CD14-positive monocyte (primary cell): Measurements from ENCODE around the gene SH3PXD2A. TPM values are rescaled to one million over a fixed set of nuclear protein-coding genes. Genes with fewer than 3 reads are reported as not detected.

ENCODE experiments used
- DNase-seq, 3 donors: peaks; one replicate each; pipeline ENCODE4 v3.0.0-alpha.2; 2011 to 2022
- H2AFZ ChIP-seq: 2 replicates; pipeline ENCODE4 v1.6.0; 2012; ENCODE audit warnings: mild to moderate bottlenecking, low read depth, low read length, inconsistent platforms; ENCODE audit not compliant: insufficient read depth, poor library complexity, severe bottlenecking
- H3K27ac ChIP-seq, 2 donors: 1 replicate in 1 of 2; 2 replicates in 1 of 2; pipeline ENCODE4 v1.5.1; 2012 to 2013; ENCODE audit warnings: low read length in 2 of 2, control low read depth in 1 of 2, inconsistent platforms in 1 of 2, low read depth in 1 of 2, mild to moderate bottlenecking in 1 of 2
- H3K27me3 ChIP-seq, 2 donors: one replicate each; pipeline versions ENCODE4 v1.6.0 to v1.6.1; 2011 to 2013; ENCODE audit warnings: low read length in 2 of 2; ENCODE audit not compliant: control insufficient read depth in 2 of 2, insufficient read depth in 2 of 2
- H3K36me3 ChIP-seq, 2 donors: replicated peaks in 1 of 2; 1 replicate in 1 of 2; 2 replicates in 1 of 2; pipeline versions ENCODE4 v1.5.1 to v1.6.1; 2012 to 2013; ENCODE audit warnings: low read length in 2 of 2, control low read depth in 1 of 2, inconsistent platforms in 1 of 2, mild to moderate bottlenecking in 1 of 2; ENCODE audit not compliant: insufficient read depth in 2 of 2, control insufficient read depth in 1 of 2
- H3K4me1 ChIP-seq, 2 donors: 1 replicate in 1 of 2; 2 replicates in 1 of 2; pipeline versions ENCODE4 v1.5.1 to v1.6.1; 2012 to 2013; ENCODE audit warnings: low read length in 2 of 2, control low read depth in 1 of 2, inconsistent platforms in 1 of 2, mild to moderate bottlenecking in 1 of 2, moderate library complexity in 1 of 2; ENCODE audit not compliant: insufficient read depth in 2 of 2, control insufficient read depth in 1 of 2
- H3K4me2 ChIP-seq: replicated peaks from 2 replicates; pipeline ENCODE3; 2012; ENCODE audit warnings: low read length, moderate library complexity, mild to moderate bottlenecking; ENCODE audit not compliant: poor library complexity, severe bottlenecking; ENCODE audit errors: extremely low read depth
- H3K4me3 ChIP-seq, 3 experiments: fragments of 200-600 bp in 1 of 3; sonication (generic) in 1 of 3; replicated peaks in 1 of 3; 1 replicate in 2 of 3; 2 replicates in 1 of 3; pipeline ENCODE4 v1.5.1; 2011 to 2013; ENCODE audit warnings: low read length in 3 of 3, mild to moderate bottlenecking in 3 of 3, control low read depth in 2 of 3, low read depth in 2 of 3, inconsistent platforms in 1 of 3, moderate library complexity in 1 of 3
- H3K79me2 ChIP-seq: 2 replicates; pipeline ENCODE4 v1.6.0; 2012; ENCODE audit warnings: mild to moderate bottlenecking, control low read depth, inconsistent platforms, low read length, moderate library complexity; ENCODE audit not compliant: insufficient read depth
- H3K9ac ChIP-seq: 2 replicates; pipeline ENCODE4 v1.6.0; 2017; ENCODE audit warnings: low read length, mild to moderate bottlenecking; ENCODE audit not compliant: insufficient read depth, poor library complexity, severe bottlenecking
- H3K9me3 ChIP-seq, 2 donors: replicated peaks in 1 of 2; 1 replicate in 1 of 2; 2 replicates in 1 of 2; pipeline versions ENCODE4 v1.5.1 to v1.6.1; 2012 to 2013; ENCODE audit warnings: low read length in 2 of 2, control low read depth in 1 of 2; ENCODE audit not compliant: control insufficient read depth in 1 of 2, insufficient read depth in 1 of 2
- H4K20me1 ChIP-seq: 2 replicates; pipeline ENCODE4 v1.6.0; 2012; ENCODE audit warnings: mild to moderate bottlenecking, low read length, control low read depth, moderate library complexity; ENCODE audit not compliant: insufficient read depth
- H3K27ac Mint-ChIP-seq, 7 donors: one replicate each; pipeline ENCODE4 v1.8.0; 2020; ENCODE audit warnings: mild to moderate bottlenecking in 7 of 7, mixed read lengths in 7 of 7, moderate library complexity in 6 of 7, inconsistent platforms in 2 of 7
- H3K27me3 Mint-ChIP-seq, 3 donors: one replicate each; pipeline ENCODE4 v1.8.0; 2021 to 2022; ENCODE audit warnings: low read depth in 3 of 3, mild to moderate bottlenecking in 3 of 3, mixed read lengths in 3 of 3, moderate library complexity in 3 of 3, inconsistent platforms in 1 of 3
- H3K36me3 Mint-ChIP-seq, 2 donors: one replicate each; pipeline ENCODE4 v1.8.0; 2020; ENCODE audit warnings: mixed read lengths in 2 of 2, inconsistent platforms in 1 of 2, mild to moderate bottlenecking in 1 of 2
- H3K4me1 Mint-ChIP-seq: one replicate; pipeline ENCODE4 v1.8.0; 2020; ENCODE audit warnings: mild to moderate bottlenecking, mixed read lengths
- H3K4me3 Mint-ChIP-seq, 2 donors: one replicate each; pipeline ENCODE4 v1.8.0; 2020; ENCODE audit warnings: mild to moderate bottlenecking in 2 of 2, mixed read lengths in 2 of 2, moderate library complexity in 1 of 2
- H3K9me3 Mint-ChIP-seq, 7 donors: one replicate each; pipeline ENCODE4 v1.8.0; 2020 to 2022; ENCODE audit warnings: mixed read lengths in 7 of 7, mild to moderate bottlenecking in 6 of 7, moderate library complexity in 6 of 7, inconsistent platforms in 2 of 7
- CTCF ChIP-seq: fragments of 200-600 bp; IDR thresholded peaks from one replicate; pipeline ENCODE4 v1.8.0; 2022; ENCODE audit warnings: antibody characterized with exemption, mild to moderate bottlenecking
- WGBS: methylation state at CpG from one replicate; pipeline ENCODE4 v1.1.5; 2013; ENCODE audit warnings: missing lambda C conversion rate; ENCODE audit not compliant: insufficient coverage; 5-methylcytosine and 5-hydroxymethylcytosine counted together
- intact Hi-C, 2 donors: fragments of 100-400 bp; cut with micrococcal nuclease; formaldehyde crosslinking; loops; one replicate each; pipeline versions ENCODE4 v1.15.0 to v1.15.1; 2023
- polyA plus RNA-seq, 3 donors: library from polyadenylated mRNA; depleted of rRNA in 1 of 3; unstranded in 2 of 3; stranded (reverse) in 1 of 3; fragments of 300-500 nt in 2 of 3; fragments of >200 nt in 1 of 3; fragmentation: Illumina TruSeq in 2 of 3; gene quantifications; 1 replicate in 2 of 3; 2 replicates in 1 of 3; pipeline ENCODE4 v1.2.3, GENCODE V29; 2012 to 2021

Gene SH3PXD2A
- polyA plus RNA-seq, 3 donors, result 0.01 to 0.76 (median 0.05) TPM

GRCh38 chr10:103843854-103844570, 11.4 kb downstream of the SH3PXD2A start:
- no peak overlapping the region for H3K27ac Mint-ChIP-seq
- 88% methylated on average over 4 of the region's 6 CpGs for WGBS
- H3K4me3 Mint-ChIP-seq, result no peak overlapping the region

GRCh38 chr10:103843045-103843444, 12.3 kb downstream of the SH3PXD2A start:
- H4K20me1 ChIP-seq, result no peaks in the 10 kb centered on the region
- no peak overlapping the region for H3K4me3 ChIP-seq
- no peaks in the 10 kb centered on the region for H3K79me2 ChIP-seq
- no peak for TF ChIP-seq CTCF
- peaks cover 12% of the 10 kb centered on the region for H3K4me1 Mint-ChIP-seq
- no peaks in the 10 kb centered on the region for H3K36me3 ChIP-seq
- no peak for DNase-seq
- no peak overlapping the region for H3K27ac Mint-ChIP-seq
- no peaks in the 10 kb centered on the region for H3K9me3 ChIP-seq
- no peak overlapping the region for H3K4me2 ChIP-seq
- H3K36me3 Mint-ChIP-seq, result no peaks in the 10 kb centered on the region
- H3K4me1 ChIP-seq, result peaks cover 11 to 12% of the 10 kb centered on the region in 2 donors
- H3K9ac ChIP-seq, result no peak overlapping the region
- intact Hi-C loops, result no loop called here
- no peaks in the 10 kb centered on the region for H3K27me3 ChIP-seq
- H3K9me3 Mint-ChIP-seq, result no peaks in the 10 kb centered on the region
- no peak overlapping the region for H3K27ac ChIP-seq
- H3K4me3 Mint-ChIP-seq, result no peak overlapping the region
- peaks cover 0 to 9% (median 9%) of the 10 kb centered on the region in 3 donors for H3K27me3 Mint-ChIP-seq
- H2AFZ ChIP-seq, result no peak overlapping the region
- 100% methylated on average over 1 of the region's 3 CpGs for WGBS

More at GRCh38 chr10:103843854-103844570, 11.4 kb downstream of the SH3PXD2A start:
- H3K27me3 Mint-ChIP-seq, result peaks cover 0 to 9% (median 5%) of the 10 kb centered on the region in 3 donors
- Histone ChIP-seq H3K79me2 (no peaks in the 10 kb centered on the region), H3K4me1 (peaks cover 12% of the 10 kb centered on the region in 2 donors), H3K4me2 (no peak overlapping the region), H4K20me1 (no peaks in the 10 kb centered on the region), H3K4me3 (no peak overlapping the region), H3K27ac (no peak overlapping the region), H3K9me3 (no peaks in the 10 kb centered on the region), H3K27me3 (no peaks in the 10 kb centered on the region), H3K36me3 (no peaks in the 10 kb centered on the region), H3K9ac (no peak overlapping the region), H2AFZ (no peak overlapping the region)
- DNase-seq, result no peak
- no peaks in the 10 kb centered on the region for H3K36me3 Mint-ChIP-seq
- no peaks in the 10 kb centered on the region for H3K9me3 Mint-ChIP-seq
- TF ChIP-seq CTCF, result no peak
- intact Hi-C loops, result no loop called here
- peaks cover 12% of the 10 kb centered on the region for H3K4me1 Mint-ChIP-seq
